ENCODE measurements around the gene SLC35B2.

Gene SLC35B2

GRCh38 chr6:44268095-44268628, 10.8 kb upstream of the SLC35B2 start (continued):
- TF ChIP-seq ZNF654 (tag by site-specific recombination; IDR thresholded peaks at IDR 0.05; ENCODE audit: low read depth) (peak; percentile 94), IKZF3 (tag by site-specific recombination; IDR thresholded peaks at IDR 0.05) (peak; percentile 21; the same call in 1 of the 2 replicates), ZNF692 (tag by site-specific recombination; IDR thresholded peaks at IDR 0.05) (peak; percentile 68; the same call in 1 of the 2 replicates), ZFP69B (tag by site-specific recombination; IDR thresholded peaks at IDR 0.05) (0 out of 2 replicates have a peak, but pooled peaks have one; percentile 17), ZNF596 (tag by site-specific recombination; IDR thresholded peaks at IDR 0.05) (no peak), CTCF (tag by site-specific recombination; IDR thresholded peaks at IDR 0.05) (peak; percentile 66), ZNF623 (tag by site-specific recombination; IDR thresholded peaks at IDR 0.05) (no peak), ZNF341 (tag by site-specific recombination; IDR thresholded peaks at IDR 0.05; ENCODE audit: low read depth) (0 out of 2 replicates have a peak, but pooled peaks have one; percentile 10), ZSCAN30 (tag by site-specific recombination; IDR thresholded peaks at IDR 0.05) (peak; percentile 64; the same call in 1 of the 2 replicates)
- TF ChIP-seq, protein P1, sequence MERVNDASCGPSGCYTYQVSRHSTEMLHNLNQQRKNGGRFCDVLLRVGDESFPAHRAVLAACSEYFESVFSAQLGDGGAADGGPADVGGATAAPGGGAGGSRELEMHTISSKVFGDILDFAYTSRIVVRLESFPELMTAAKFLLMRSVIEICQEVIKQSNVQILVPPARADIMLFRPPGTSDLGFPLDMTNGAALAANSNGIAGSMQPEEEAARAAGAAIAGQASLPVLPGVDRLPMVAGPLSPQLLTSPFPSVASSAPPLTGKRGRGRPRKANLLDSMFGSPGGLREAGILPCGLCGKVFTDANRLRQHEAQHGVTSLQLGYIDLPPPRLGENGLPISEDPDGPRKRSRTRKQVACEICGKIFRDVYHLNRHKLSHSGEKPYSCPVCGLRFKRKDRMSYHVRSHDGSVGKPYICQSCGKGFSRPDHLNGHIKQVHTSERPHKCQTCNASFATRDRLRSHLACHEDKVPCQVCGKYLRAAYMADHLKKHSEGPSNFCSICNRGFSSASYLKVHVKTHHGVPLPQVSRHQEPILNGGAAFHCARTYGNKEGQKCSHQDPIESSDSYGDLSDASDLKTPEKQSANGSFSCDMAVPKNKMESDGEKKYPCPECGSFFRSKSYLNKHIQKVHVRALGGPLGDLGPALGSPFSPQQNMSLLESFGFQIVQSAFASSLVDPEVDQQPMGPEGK (tag by site-specific recombination; IDR thresholded peaks at IDR 0.05): 0 out of 2 replicates have a peak, but pooled peaks have one; percentile 42
- TF ChIP-seq, protein P2, sequence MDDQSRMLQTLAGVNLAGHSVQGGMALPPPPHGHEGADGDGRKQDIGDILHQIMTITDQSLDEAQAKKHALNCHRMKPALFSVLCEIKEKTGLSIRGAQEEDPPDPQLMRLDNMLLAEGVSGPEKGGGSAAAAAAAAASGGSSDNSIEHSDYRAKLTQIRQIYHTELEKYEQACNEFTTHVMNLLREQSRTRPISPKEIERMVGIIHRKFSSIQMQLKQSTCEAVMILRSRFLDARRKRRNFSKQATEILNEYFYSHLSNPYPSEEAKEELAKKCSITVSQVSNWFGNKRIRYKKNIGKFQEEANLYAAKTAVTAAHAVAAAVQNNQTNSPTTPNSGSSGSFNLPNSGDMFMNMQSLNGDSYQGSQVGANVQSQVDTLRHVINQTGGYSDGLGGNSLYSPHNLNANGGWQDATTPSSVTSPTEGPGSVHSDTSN (CRISPR knock-in tag; IDR thresholded peaks at IDR 0.05): no peak

- Histone ChIP-seq H3K4me1 (ENCODE audit: control insufficient read depth, insufficient read depth, low read length) (peaks cover 4% of the 10 kb centered on the region; the same call in 1 of the 2 replicates), H3K27ac (ENCODE audit: extremely low read depth, low read depth, low read length) (no peak overlapping the region), H3K36me3 (ENCODE audit: control insufficient read depth in 2 of 2, insufficient read depth in 1 of 2, low read length in 2 of 2) (peaks cover 0 to 2% of the 10 kb centered on the region in 2 experiments; a peak in 1 of 3 replicates), H3K9me3 (ENCODE audit: control insufficient read depth, insufficient read depth, low read depth, low read length) (no peaks in the 10 kb centered on the region), H3K4me3 (ENCODE audit: low read depth, low read length) (no peak overlapping the region)
- POLR2A ChIA-PET: interaction anchor here (1.1 to 1.9 kb wide), 2 partner anchors 38 to 650 kb away, joined by 3 to 14 read pairs; no protein-coding TSS in a partner anchor
- CTCF ChIA-PET: interaction anchor here (0.6 to 7.2 kb wide), 33 partner anchors 11 to 699 kb away, joined by 3 to 208 read pairs (median 5); partner anchors contain the start of genes AARS2, HSP90AB1, SLC35B2 and SPATS1
- TF ChIP-seq ZNF157 (tag by site-specific recombination; IDR thresholded peaks at IDR 0.05) (no peak), ZNF658 (tag by site-specific recombination; IDR thresholded peaks at IDR 0.05) (no peak), ZNF114 (tag by site-specific recombination; IDR thresholded peaks at IDR 0.05) (no peak), ZNF544 (tag by site-specific recombination; IDR thresholded peaks at IDR 0.05) (no peak), ZNF324 (tag by site-specific recombination; IDR thresholded peaks at IDR 0.05) (no peak), ZNF311 (tag by site-specific recombination; IDR thresholded peaks at IDR 0.05; ENCODE audit: borderline replicate concordance) (no peak), ZNF18 (tag by site-specific recombination; IDR thresholded peaks at IDR 0.05) (no peak), EGR2 (tag by site-specific recombination; IDR thresholded peaks at IDR 0.05; ENCODE audit: low read depth) (no peak), ZFP3 (tag by site-specific recombination; IDR thresholded peaks at IDR 0.05; ENCODE audit: low read depth) (no peak), ZNF610 (tag by site-specific recombination; IDR thresholded peaks at IDR 0.05; ENCODE audit: borderline replicate concordance) (no peak)
- TF ChIP-seq, protein P3, sequence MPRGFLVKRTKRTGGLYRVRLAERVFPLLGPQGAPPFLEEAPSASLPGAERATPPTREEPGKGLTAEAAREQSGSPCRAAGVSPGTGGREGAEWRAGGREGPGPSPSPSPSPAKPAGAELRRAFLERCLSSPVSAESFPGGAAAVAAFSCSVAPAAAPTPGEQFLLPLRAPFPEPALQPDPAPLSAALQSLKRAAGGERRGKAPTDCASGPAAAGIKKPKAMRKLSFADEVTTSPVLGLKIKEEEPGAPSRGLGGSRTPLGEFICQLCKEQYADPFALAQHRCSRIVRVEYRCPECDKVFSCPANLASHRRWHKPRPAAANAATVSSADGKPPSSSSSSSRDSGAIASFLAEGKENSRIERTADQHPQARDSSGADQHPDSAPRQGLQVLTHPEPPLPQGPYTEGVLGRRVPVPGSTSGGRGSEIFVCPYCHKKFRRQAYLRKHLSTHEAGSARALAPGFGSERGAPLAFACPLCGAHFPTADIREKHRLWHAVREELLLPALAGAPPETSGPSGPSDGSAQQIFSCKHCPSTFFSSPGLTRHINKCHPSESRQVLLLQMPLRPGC (tag by site-specific recombination; IDR thresholded peaks at IDR 0.05): no peak
- TF ChIP-seq, protein P4, sequence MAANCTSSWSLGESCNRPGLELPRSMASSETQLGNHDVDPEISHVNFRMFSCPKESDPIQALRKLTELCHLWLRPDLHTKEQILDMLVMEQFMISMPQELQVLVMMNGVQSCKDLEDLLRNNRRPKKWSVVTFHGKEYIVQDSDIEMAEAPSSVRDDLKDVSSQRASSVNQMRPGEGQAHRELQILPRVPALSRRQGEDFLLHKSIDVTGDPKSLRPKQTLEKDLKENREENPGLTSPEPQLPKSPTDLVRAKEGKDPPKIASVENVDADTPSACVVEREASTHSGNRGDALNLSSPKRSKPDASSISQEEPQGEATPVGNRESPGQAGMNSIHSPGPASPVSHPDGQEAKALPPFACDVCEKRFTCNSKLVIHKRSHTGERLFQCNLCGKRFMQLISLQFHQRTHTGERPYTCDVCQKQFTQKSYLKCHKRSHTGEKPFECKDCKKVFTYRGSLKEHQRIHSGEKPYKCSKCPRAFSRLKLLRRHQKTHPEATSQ (tag by site-specific recombination; IDR thresholded peaks at IDR 0.05): no peak
Measured at GRCh38 chr6:44267252-44267651, 9.9 kb upstream of the SLC35B2 start.

Data from HEK293 (cell line).